HEK293T (cell line): ENCODE measurements around the gene PRAMEF12.

Source experiments
- ARNT ChIP-seq: fragments of 450-650 bp; IDR thresholded peaks from 2 replicates; pipeline ENCODE4 v1.6.1; 2017; ENCODE audit warnings: mild to moderate bottlenecking
- BHLHE40 ChIP-seq: fragments of 450-650 bp; IDR thresholded peaks from 2 replicates; pipeline ENCODE4 v1.6.1; 2016; ENCODE audit warnings: mild to moderate bottlenecking, moderate library complexity, borderline replicate concordance
- CTBP1 ChIP-seq: fragments of 450-650 bp; IDR thresholded peaks from 2 replicates; pipeline ENCODE4 v1.6.1; 2016; ENCODE audit warnings: borderline replicate concordance
- ELF4 ChIP-seq: fragments of 450-650 bp; IDR thresholded peaks from 2 replicates; pipeline ENCODE4 v1.6.1; 2017; ENCODE audit warnings: antibody characterized with exemption
- FOXA1 ChIP-seq: fragments of 450-650 bp; IDR thresholded peaks from 2 replicates; pipeline ENCODE4 v1.6.1; 2016; ENCODE audit warnings: mild to moderate bottlenecking
- FOXK2 ChIP-seq: fragments of 450-650 bp; IDR thresholded peaks from 2 replicates; pipeline ENCODE4 v1.6.1; 2016; ENCODE audit warnings: mild to moderate bottlenecking
- FOXM1 ChIP-seq: fragments of 450-650 bp; IDR thresholded peaks from 2 replicates; pipeline ENCODE4 v1.6.1; 2017; ENCODE audit warnings: mild to moderate bottlenecking, borderline replicate concordance
- L3MBTL2 ChIP-seq: fragments of 450-650 bp; conservative IDR thresholded peaks from 2 replicates; pipeline ENCODE4 v1.6.1; 2016; ENCODE audit warnings: mild to moderate bottlenecking
- LEF1 ChIP-seq: fragments of 450-650 bp; IDR thresholded peaks from 2 replicates; pipeline ENCODE4 v1.6.1; 2017; ENCODE audit warnings: mild to moderate bottlenecking, borderline replicate concordance
- PKNOX1 ChIP-seq: fragments of 450-650 bp; IDR thresholded peaks from 2 replicates; pipeline ENCODE4 v1.6.1; 2016
- SP1 ChIP-seq: fragments of 450-650 bp; IDR thresholded peaks from 2 replicates; pipeline ENCODE4 v1.6.1; 2017
- SUZ12 ChIP-seq: fragments of 450-650 bp; IDR thresholded peaks from 2 replicates; pipeline ENCODE4 v1.6.1; 2016; ENCODE audit warnings: mild to moderate bottlenecking
- TARDBP ChIP-seq: fragments of 450-650 bp; IDR thresholded peaks from 2 replicates; pipeline ENCODE4 v1.6.1; 2016

GRCh38 chr1:12748778-12749355 is 24.7 kb upstream of the PRAMEF12 start:
- TF ChIP-seq LEF1 (no peak), CTBP1 (no peak), SP1 (no peak), FOXK2 (no peak), FOXM1 (no peak), BHLHE40 (no peak), FOXA1 (no peak), L3MBTL2 (no peak), TARDBP (no peak), ARNT (no peak), ELF4 (no peak), SUZ12 (no peak), PKNOX1 (no peak)
